Transverse colon (tissue), 4 donors: ENCODE data around the gene EMC9.

Experiments used
- CTCF ChIP-seq, 5 experiments: fragments of 200-600 bp in 3 of 5; fragments of 450-650 bp in 2 of 5; sonication (generic) in 3 of 5; IDR thresholded peaks; 1 replicate in 2 of 5; 2 replicates in 3 of 5; pipeline ENCODE4 v1.5.1; 2016 to 2017; ENCODE audit warnings: antibody characterized with exemption in 5 of 5, inconsistent platforms in 3 of 5, mild to moderate bottlenecking in 2 of 5, moderate library complexity in 1 of 5
- POLR2AphosphoS5 ChIP-seq, 3 donors: sonication (generic); formaldehyde crosslinking; IDR thresholded peaks; one replicate each; pipeline ENCODE4 v1.6.1; 2016; ENCODE audit warnings: antibody characterized with exemption in 3 of 3

- no peak for TF ChIP-seq POLR2AphosphoS5 (IDR thresholded peaks at IDR 0.05)
- TF ChIP-seq CTCF (IDR thresholded peaks at IDR 0.05) = no peak
Observed at GRCh38 chr14:24123424-24124417, 17.7 kb downstream of the EMC9 start.
